HTERT RPE-1 (cell line): ENCODE data around the gene MGAT4A.
"Not testable (repeated sequence)": the region's sequence is repeated elsewhere in the genome, so short reads cannot be mapped to it uniquely, and the experiment has no call there.

Experiments used
- in situ Hi-C: fragments of 300-500 bp; cut with MboI; formaldehyde crosslinking; loops from 4 replicates; pipeline ENCODE4 v1.14.3; 2020; ENCODE audit warnings: low sequenced_read_pairs

The MGAT4A gene

DNA sequence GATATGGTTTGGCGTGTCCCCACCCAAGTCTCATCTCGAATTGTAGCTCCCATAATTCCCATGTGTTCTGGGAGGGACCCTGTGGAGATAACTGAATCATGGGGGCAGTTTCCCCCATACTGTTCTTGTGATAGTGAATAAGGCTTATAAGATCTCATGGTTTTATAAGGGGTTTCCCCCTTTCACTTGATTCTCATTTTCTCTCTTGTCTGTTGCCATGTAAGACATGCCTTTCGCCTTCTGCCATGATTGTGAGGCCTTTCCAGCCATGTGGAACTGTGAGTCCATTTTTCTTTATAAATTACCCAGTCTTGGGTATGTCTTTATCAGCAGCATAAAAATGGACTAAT lies 71.5 kb downstream of the MGAT4A start:
- in situ Hi-C loops, result not testable (repeated sequence)

DNA sequence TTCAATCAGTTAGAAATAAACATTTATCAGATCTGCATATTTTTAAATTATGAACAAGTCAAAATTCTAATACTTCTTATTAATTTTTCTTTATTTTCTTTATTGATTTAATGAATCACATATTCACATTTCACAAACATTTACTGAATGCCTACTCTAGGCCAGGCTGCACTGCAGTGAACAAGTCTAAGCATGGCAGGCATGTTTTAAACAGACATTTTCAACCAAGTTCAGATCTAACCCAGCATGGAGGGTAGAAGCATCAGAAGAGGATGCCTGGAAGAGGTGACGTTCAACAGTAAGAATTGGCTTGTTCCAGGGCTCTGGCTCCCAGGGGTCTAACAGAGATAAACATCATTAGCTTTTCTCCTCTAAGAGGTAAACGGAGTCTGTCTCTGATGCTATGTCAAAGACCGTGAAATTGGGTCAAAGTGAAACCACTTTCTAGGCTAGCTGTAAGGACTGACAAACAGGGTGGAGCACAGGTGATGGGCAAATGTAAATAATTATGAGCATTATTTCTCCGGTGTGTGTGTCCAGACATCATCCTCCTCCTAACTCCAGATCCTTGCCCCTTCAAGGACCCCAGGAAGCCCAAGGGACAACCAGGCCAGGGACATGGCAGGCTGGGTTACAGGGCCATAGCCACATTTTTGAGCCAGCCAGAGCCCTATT lies 72.0 kb downstream of the MGAT4A start:
- in situ Hi-C loops, result no loop called here

GRCh38 chr2:98656800-98657199 lies 74.1 kb downstream of the MGAT4A start:
- in situ Hi-C loops, result no loop called here

DNA sequence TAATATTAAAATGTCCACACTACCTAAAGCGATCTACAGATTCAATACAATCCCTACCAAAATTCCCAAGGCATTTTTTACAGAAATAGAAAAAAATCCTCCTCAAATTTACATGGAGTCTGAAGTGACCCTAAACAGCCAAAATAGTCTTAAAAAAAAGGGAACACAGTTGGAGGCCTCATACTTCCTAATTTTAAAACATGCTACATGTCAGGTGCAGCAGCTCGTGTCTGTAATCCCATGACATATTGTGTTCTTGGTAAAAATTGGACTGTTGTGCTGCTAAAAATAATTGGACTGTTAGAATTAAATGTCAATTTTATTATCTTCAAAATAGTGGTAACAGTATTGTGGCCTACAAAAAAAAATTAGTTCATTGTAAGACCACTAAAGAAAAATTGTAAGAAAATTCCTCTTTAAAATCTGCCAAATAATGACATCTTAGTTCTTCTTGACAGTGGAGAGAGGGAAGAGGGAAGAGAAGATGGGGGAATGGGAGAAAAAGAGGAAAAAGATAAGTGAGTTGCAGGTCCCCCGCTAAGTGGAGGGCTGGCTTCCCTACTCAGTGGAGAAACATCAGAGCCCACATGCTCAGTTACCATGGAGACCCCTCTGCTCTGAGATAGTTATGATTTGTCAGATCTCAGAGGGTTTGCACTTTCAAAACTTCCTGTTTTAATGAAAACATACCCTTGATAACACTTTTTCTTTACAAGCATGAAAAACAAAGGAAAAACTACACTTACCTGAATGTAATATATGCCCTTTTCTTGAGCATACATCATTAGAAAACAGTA lies 76.0 kb downstream of the MGAT4A start:
- in situ Hi-C loops, result no loop called here

- in situ Hi-C loops, result no loop called here
These were observed 79.9 kb downstream of the MGAT4A start for GRCh38 chr2:98650998-98651397.

GRCh38 chr2:98649992-98650375 lies 80.9 kb downstream of the MGAT4A start:
- in situ Hi-C loops, result no loop called here

DNA sequence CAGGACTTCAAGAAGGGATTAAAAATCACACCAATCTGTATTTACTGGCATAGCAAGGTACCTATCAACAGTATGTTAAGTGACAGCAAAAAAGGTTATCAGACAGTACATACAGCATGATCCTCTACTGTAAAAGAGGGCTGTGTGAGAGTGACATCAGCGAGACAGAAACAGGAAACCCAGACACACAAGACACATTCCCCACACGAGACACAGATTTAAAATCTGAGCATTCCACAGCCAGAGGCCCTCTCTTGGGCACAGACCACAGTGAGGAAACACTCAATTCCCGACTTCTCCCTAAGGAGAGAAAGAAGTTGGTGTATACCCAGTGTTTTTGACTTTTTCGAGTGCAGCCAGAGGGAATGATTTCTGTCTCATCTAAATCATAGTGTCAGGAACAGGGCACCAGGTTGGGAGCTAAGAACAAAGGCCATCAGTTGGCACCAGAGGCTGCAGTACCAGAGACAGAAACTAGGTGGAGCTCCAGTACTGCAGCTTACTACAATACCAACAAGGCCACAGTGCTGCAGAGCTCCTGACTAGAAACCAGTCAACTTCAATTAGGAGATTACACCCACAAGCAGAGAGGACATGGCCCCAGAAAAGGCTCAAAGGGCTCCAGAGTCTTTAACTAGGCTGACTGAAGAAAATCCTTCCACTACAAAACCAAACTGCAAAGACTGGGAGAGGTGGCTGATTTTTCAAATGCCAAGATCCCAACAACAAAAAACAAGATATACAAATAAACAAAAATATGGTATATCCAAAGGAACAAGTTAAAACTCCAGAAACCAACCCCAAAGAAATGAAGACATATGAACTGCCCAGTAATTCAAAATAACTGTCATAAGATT lies 81.6 kb downstream of the MGAT4A start:
- in situ Hi-C loops, result no loop called here

DNA sequence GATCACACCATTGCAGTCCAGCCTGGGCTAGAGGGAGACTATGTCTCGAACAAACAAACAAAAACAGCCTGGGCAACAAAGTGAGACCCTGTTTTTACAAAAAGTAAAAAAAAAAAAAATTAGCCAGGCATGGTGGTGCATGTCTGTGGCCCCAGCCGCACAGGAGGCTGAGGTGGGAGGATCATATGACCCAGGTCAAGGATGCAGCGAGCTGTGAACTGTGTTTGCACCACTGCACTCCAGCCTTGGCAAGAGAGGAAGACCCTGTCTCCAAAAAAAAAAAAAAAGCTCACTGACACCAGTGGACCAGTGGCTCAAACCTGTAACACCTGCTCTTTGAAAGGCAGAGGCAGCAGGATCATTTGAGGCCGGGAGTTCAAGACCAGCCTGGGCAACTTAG lies 82.5 kb downstream of the MGAT4A start:
- in situ Hi-C loops, result no loop called here

DNA sequence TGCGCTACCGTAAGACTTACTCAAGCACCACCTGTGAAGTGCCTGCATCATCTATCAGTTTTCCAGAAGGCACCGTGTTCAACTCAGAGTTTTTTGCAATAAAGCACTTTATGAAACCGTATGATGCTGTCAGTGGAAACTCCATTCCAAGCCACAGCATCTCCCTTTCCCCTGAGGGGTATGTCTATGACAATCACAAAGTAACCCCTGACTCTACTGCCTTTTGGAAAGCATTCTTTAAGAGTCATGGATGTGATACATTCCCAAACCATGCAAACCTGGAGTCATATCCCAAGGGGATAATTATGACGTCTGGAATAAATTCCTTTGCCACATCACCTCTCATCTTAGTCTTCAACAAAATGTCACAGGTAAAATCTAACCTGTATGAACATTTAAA lies 83.3 kb downstream of the MGAT4A start:
- in situ Hi-C loops, result no loop called here

DNA sequence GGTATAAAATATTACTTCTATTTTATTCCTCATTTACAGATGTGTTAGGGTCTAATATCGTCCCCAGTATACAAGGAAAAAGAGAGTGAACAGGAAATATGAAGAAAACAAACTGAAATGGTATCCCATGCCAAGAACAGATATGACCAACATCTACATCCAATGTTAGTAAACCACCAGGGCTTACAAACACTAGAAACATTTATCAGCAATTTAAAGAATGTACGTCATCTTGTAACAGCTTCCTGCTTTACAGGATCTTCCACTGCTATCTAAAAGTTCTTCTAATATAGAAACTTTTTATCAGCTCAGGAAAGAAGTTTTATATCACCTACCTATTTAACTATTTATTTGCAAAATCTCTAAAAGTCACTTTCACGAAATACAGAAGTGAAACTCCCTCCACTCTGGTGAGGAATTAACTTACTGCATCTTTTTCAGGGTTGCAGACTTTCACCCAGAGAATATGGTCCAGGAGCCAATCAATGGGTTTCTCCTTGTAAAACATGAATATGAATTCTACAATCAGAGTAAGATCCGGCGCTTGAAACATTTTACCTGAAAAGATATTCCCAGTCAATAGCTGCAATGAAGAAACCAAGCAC lies 87.3 kb downstream of the MGAT4A start:
- in situ Hi-C loops, result no loop called here

DNA sequence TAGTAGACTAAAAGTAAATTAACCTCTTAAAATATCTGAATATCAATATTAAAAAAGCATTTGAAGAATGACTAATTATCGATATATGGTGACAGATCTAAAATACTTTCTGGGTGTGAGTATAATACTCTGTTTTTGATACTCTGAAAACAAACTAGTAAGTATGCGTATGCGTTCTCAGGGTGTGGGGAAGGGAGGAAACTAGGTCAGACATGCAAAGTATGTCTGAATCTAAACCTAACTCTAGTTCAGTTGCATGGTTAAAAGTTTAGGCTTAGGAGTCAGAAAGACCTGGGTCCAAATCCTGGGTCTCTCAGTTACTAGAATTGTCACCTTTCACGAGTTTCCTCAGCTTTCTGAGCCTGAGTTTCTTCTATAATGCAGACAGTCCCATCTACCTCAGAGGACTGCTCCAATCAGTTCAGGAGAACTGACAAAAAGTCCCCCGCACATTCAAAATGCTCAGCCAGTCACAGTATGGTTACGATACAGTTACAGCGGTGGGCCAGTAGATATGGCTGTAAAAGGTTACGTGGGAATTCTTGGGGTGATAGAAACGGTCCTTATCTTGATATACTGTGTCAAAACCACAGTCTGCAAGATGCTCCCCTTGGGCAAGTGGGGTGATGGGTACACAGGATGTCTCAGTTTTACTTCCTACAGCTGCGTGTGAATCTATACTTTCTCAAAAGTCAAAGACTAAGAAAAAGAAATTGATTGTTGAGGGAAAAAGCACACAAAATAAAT lies 93.4 kb downstream of the MGAT4A start:
- in situ Hi-C loops, result no loop called here

- in situ Hi-C loops, result no loop called here
These were observed 96.4 kb downstream of the MGAT4A start for GRCh38 chr2:98634406-98635092.

DNA sequence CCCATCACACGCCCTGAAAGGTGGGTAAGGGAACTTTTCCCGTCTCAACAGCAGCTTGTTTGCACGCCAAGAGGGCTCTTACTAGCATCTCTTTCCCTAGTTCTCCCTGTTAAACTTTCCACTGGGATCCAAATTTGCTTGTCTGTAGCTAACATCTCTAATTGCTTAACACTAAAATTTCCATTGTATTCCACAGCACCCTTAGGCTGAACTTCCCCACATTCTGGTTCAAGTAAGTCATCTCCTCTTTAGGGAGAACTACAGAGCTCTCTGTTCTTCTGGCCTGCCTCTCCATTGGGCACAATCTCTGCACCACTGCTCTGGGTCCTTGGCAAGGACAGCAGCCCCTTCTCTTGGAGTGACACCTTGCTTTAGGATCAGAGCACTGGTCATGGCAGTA lies 98.6 kb downstream of the MGAT4A start:
- in situ Hi-C loops, result no loop called here

DNA sequence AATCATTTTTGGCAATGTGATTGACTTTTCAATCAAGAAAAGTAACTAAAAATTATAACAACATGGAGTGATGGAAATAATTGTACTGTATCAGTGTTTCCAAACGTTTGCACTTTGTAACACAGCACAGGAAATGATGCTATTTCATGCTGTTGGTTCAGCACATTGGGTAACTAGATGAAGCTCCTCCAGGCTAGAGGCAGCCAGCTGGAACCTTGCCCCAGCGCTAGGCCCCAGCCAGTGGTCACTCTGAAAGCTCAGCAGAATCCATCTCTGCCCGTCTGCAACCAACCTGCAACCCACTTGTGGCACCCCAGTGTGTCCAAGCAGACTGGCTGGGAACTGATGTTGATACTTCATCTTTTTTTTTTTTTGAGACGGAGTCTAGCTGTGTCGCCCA lies 107.3 kb downstream of the MGAT4A start:
- in situ Hi-C loops, result no loop called here

- in situ Hi-C loops, result no loop called here
These were observed 113.8 kb downstream of the MGAT4A start for GRCh38 chr2:98617149-98617548.

- in situ Hi-C loops, result no loop called here
These were observed 115.5 kb downstream of the MGAT4A start for GRCh38 chr2:98615481-98615880.

GRCh38 chr2:98614024-98614739 lies 116.8 kb downstream of the MGAT4A start:
- in situ Hi-C loops, result no loop called here

DNA sequence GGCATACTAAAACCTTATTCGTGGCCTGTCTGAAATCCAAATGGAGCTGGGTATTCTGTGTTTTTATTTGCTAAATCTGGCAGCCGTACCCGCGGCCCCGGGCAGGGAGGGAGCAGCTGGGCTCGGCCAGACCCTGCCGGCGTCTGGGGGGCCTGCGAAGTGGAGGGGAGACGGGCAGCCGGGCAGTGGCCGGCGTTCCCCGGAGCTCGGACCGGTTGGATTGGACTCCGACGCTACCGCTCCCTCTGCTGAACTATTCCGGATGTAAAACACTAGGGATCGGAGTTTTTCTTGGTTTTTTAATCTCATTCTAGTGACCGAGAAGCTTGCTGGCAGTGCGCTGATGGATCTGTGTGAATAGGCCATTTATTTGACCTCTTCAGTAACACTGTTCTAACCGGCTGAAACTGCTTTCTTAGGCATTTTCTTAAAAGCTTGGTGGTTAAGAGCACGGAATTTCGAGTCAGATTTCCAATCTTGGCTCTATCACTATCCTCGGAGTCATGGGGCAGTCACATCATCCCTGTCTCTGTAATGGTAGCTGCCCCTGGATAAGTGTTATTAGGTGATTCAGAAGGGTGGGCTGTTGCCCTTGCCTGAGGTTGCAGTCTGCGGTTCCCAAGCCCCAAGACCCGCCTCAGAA lies 121.8 kb downstream of the MGAT4A start:
- in situ Hi-C loops, result no loop called here
